Effector CD4-positive, alpha-beta T cell (primary cell): ENCODE measurements around the gene PTCH1.

Experiments
- DNase-seq: peaks from one replicate; pipeline ENCODE4 v3.0.0-alpha.2; 2020
- total RNA-seq: gene quantifications from one replicate; lab custom pipeline; 2026; lab: John Stamatoyannopoulos, UW

The PTCH1 gene
- total RNA-seq, result 38.8 reads per million, percentile 62 among the genes with 10 or more reads in this experiment

DNA sequence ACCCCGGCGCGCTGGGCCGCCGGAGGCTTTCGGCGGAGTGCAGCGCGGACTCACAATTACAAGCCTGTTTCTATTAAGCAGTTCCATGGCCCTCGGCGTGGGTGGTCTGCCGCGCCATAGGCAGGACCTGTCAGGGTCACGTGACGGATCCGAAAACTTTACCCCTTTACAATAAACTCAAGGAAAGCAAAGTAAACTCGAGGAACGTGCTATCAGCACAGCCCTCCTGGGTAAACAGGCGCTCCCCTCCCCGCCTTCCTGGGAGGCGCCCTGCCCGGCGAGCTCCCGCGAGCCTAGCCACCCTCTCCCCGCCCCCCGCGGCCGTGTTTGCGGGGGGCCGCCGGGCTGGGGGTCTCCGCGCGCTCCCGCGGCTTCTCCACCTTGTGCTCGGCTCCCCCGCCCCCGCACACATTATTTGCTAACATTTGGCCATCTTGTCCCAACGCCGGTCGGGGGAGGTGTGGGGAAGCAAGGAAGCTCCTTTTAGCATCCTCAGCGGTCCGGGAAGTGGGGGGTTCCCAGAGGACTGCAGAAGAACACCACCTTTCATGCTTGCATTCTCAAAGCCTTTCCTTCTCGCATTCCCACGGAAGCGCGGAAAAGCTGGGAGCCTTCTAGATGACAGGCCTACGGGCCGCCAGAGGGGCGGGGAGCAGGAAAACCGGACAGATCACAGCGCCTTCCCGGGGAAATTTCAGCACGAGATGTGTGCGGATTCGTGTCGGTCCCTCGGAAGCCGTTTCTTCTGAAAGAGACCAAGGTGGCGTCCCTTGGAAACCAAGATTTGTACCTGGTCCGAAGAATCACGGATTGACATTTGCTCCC, at the start of gene PTCH1:
Gene PTCH1 (minus strand): TSS at position 238 of the 825 bp plus-strand sequence.
- DNase-seq, result peak; percentile 32

DNA sequence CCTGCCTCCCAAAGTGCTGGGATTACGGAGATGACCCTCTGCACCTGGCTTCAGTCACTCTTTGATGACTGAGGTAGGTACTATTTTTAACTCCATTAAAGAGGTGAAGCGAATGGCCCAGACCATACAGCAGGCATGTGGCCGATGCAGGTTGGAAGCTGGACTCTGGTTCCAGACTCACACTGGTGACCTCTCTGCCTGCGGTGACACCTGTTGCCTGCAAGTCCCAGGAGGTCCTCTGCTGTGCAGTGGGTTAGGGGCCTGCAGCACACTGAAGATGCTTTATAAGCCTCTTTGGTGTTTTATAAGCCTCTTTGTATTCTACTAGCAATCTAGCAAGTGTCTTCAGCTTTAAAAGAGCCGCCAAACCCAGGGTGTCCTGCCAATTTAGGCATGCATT, 49.2 kb upstream of the PTCH1 start:
- no peak for DNase-seq

DNA sequence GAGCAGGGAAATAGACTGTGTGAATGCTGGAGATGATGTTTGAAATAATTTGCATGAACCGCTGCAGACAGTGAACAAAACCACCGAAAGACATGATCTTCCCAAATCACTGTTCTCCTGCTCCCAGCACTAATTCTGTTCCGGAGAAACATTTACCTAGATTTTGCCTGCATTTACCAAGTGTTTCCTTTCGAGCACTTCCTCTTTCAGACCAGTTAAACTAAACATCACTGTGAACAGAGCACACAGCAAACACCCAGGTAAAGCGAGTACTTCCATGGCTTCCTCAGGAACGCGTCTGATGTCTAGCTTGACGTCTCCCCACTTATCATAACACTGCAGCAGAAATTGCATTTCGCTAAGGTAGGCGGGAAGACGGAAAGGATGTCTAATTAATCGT, 45.1 kb upstream of the PTCH1 start:
- no peak for DNase-seq

DNA sequence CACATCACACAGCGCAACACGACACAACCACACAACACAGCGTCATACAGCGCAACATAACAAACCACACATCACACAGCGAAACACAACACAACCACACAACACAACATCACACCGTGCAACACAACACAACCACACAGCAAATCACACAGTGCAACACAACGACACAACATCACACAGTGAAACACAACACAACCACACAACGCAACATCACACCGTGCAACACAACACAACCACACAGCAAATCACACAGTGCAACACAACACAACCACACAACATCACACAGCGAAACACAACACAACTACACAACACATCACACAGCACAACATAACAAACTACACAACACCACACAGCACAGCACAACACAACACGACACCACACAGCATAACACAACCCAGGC, 40.4 kb upstream of the PTCH1 start:
- DNase-seq, result no peak

DNA sequence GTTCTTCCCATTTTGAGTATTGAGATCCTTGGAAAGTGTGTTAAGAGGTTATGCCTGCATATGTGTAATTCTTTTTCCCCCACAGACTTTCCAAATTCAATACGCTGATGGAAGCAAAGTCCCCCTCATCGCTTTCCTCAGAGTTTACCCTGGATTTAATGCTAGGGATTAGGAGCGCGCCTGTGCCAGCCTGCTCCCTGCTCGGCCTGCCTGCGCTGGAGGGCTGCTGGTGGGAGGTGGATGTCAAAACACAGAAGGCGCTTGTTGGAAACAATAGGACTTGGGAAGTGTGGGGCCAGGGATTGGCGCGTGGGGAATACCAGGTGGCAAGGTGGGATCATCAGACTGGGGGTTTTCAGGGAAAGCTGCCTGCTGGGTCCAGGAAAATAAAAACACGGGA, 39.8 kb upstream of the PTCH1 start:
- DNase-seq, result no peak

DNA sequence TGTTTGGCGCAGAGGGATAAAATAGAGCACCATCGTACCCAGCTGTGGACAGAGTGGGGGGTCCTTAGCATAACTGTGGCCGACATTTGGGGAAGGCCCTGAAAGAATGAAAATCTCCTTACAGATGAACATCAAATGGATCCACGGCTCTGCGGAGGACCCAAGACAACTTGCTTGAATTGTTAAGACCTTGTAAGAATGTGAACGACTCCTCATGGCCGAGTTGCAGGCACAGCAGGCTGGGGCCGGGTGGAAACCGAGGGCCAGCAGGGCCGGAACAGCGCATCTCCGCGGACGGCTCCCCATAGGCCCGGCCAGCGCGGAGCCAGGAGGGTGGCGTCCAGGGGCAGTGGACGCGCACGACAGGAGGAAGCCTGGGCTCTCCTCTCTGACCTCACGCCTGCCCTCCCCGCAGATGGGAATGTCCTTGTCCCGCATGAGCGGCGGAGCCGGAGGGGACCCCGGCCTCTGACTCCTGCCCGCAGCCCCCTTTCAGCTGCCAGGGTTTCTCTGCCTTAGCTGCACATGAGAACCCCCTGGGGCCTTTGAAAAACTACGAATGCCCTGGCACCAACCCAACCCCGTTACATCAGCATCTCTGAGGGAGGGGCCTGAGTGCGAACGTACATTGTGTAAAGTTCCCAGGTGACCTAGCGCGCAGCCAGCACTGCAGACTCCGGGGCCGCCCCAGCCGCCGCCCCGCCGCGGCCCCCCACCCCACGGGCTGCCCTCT, 36.2 kb upstream of the PTCH1 start:
- DNase-seq, result no peak

DNA sequence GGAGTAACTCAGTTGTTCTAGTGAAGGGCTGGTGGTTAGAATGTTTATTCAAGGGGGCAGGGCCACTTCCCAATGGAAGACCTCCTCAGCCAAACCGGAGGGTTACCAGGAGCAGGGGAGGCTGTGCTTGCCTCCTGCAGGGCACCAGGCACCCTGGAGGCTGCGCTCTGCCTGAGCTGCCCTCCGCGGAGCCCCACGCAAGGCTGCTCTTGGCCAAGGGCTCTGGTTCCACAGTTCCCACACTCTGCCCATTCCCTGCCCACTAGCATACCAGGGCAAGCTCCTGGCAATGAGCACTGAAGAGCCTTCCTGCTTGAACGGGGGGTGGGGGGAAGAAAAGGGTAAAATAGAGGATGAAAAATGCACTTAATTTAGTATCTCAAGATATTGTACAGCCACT, 35.5 kb upstream of the PTCH1 start:
- no peak for DNase-seq

DNA sequence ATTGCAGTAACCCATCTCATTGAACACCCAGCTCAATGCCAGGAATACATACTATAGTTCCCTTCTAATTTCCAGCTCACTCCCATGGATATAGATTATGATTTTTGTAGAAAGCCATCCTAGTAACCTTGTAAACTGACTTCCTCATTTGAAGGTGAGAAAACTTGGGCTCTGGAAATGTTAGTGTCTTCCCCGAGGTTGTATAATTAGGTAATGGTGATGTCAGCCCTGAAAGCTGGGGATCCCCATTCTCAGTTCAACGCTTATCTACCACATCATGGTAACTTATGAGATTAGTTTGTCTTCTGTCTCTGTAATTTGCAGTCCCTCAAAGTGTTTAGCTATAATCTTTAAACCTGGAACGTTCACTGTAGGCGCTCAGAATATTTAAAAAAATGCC, 34.6 kb upstream of the PTCH1 start:
- no peak for DNase-seq

DNA sequence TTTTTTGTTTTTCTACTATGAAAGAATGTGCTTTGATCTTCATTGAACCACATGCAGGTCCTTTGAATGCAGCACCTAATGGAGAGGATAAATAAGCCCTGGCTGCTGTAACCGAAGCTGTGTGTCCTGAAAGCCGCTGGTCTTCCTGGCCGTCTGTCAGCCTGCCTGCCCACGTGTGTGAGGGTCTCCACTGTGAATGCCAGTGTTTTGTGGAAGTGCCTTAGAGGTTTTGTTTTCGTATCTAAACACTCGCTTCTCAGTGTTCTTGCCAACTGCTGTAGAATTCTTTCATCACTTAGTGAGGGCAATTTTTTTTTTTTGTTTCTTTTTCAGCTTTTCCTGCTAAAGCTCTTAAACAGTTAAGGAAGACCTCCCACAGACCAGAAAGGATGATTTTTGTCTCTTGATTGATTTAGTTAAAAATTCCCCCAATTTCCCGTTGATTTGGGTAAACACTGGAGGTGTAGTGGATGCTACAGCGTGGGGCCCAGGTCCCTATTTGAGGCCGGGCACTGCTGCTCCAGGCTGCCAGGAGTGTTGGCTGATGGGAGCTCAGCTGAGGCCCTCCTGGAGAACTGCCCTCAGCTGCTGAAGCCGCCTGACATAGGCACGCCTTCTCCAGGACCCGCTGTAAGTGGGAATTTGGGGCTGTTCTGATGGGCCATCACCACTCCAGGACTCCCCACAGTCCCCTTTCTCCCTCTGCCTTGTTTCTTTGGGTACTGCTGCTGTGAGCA, 29.2 kb upstream of the PTCH1 start:
- DNase-seq, result no peak

DNA sequence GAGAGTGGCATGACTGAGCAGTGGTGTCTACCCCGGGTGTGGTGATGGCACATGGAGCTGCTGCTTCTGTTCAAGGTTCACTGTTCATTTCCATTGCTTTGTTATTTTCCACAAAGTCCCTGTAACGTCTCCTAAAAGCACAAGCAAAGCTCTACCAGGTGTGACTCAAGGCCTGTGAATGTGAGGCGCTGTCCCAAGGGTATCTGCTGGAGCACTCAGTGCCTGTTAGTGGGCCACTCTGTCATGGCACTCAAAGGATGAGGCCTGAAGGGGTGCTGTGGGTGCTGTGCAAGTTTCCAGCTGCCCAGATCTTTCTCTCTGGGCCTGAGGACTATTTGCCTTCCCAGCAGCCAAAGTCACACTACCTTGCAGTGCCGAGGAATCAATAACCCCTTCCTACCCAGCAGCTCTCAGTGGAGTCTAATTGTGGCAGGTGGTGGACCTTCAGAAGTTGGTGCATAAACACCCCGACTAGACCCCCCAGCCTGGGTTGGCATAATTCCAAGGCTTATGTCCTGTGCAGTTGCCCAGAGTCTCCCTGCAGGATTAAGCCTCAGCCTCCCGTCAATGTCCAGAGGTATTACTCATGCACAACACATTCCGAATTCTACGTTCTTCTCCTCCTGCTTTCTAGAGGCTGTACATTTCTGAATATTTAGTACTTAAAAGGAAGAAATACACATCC, 17.4 kb upstream of the PTCH1 start:
- no peak for DNase-seq

DNA sequence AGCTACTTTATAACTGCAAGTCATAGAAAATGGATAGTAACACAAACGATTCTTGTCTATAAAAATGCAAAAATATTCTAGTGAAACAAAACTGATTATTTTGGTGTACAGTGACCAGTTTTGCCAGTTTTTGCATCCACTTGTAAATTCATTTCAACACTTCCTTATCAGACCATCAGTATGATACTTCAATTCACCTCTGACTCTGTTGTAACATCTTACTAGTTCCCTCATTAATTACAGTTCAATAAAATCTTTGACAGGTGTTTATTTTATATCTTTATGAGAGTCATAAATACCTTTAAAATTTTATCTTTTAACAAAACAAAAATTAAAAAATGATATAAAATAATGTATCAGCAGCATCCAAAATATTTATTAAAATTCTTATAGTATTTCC, 13.1 kb upstream of the PTCH1 start:
- no peak for DNase-seq

DNA sequence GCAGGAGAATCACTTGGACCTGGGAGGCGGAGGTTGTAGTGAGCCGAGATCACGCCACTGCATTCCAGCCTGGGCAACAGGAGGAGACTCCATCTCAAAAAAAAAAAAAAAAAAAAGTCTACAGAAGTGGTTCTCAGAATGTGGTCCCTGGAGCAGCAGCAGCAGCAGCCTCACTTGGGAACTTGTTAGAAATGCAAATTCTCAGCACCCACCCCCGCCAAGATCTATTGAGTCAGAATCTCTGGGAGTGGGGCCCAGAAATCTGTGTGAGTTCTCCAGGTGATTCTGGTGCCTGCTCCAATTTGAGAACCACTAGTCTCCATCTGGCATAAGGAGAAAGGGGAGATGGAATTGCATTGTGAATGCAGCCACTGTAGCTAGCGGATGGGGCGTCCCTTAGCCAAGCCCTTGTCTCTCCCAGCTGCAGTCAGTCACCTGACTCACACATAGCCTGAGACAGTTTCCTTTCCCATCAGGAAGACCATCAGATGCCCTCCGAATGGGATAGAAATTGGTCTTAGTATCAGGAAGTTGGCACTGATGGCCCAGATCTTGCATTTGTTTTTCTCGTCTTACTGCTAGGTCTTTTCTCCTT, 12.2 kb upstream of the PTCH1 start:
- no peak for DNase-seq

DNA sequence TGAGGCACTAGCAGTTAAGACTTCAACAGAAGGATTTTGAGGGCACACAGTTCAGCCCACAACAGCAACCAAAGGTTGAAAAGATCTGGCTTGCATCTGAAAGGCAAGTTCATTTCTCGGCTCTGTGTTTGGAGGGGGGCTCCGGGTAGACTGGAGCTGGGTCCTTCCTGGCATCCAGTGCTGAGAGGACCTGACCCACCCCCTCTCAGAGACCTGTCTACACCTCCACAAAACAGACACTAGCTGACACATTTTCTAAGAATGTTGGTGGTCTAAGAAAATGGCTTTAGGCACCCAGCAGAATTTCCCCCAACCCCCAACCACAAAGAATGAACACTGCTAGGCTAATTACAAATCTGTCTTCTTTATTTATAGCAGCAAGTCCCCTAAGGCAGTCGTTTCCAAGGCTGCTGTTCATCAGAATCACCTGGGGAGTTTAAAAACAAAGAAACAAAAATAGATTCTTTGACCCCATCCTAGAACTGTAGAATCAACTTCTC, 6.2 kb upstream of the PTCH1 start:
- no peak for DNase-seq

DNA sequence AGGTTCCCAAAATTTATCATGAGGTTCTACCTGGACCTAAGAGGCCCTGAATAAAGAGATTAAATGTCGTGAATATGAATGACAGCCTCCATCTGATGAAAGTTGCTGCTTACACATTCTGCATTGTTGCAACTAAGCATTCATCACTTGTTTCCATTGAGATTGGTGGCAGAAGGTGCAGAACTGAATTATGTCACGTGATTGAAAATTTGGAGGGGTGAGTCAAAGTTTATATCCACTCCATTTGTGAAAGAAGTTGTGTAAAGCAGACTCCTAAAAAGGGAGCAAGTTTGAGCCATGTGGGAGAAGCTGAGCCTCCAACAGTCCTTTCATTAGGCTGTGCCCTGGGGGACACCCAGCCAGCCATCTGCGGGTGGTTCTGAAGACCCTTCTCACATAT, 4.9 kb upstream of the PTCH1 start:
- DNase-seq, result no peak

DNA sequence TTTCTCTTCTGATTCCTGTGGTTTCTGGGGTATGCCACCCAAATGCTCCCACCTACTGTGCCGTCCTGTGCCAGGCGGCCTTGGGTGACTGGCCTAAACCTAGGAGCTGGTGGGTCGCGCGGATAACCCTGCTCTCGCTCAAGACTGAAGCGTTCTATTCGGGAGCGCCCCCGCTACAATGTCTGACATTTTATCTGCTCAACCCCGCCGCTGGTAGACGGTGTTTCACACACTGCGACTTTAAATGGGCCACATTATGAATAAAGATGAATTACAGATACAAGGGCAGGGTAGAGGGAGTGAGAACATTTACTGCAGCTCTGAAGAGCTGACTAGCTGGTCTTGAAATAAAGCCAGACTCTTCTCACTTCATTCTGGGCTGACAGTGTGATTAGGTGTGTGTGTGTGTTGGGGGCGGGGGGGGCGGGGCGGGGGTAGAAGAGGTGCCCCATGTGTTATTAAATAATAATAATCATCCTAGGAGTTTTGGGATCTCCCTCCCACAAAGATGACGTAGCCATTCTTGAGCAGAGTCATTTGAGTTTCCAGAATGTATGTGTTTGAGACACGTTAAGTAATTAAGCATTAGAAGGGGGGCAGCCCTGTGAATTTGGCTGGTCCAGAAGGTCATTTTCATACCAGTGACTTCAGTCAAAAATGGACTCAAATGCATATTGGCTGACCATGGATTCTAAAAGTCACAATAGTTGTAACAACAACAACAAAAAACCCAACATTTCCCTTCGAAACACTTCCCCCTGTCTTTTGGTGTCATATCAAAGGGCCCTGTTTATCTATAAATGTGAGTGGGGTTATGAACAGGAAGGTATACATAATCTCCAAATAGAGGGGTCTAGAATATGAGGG, 1.0 kb upstream of the PTCH1 start:
- DNase-seq, result no peak

DNA sequence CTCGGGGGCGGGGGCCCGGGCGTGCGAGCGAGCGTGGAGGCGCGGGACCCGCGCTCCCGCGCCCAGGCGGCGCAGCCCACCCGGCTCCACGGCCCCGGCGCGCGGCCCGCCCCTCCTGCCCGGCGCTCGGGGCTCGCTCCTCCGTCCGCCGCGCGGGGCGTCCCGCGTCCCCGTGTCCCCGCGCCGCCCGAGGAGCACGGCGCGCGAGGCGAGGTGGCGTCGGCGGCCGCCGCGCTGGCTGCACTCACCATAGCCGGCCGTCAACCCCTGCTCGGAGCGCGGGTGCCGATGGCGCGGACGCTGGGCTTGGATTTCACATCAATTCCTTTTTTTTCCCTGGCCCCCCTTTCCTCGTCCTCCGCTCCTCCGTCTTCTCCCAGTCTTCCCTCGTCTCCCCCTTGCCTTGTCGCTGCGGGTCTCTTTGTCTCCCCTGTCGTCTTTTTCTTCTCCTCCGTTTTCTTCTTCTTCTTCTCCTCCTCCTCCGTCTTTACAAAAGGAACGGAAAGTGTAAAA, 494 bp downstream of the PTCH1 start:
- no peak for DNase-seq

DNA sequence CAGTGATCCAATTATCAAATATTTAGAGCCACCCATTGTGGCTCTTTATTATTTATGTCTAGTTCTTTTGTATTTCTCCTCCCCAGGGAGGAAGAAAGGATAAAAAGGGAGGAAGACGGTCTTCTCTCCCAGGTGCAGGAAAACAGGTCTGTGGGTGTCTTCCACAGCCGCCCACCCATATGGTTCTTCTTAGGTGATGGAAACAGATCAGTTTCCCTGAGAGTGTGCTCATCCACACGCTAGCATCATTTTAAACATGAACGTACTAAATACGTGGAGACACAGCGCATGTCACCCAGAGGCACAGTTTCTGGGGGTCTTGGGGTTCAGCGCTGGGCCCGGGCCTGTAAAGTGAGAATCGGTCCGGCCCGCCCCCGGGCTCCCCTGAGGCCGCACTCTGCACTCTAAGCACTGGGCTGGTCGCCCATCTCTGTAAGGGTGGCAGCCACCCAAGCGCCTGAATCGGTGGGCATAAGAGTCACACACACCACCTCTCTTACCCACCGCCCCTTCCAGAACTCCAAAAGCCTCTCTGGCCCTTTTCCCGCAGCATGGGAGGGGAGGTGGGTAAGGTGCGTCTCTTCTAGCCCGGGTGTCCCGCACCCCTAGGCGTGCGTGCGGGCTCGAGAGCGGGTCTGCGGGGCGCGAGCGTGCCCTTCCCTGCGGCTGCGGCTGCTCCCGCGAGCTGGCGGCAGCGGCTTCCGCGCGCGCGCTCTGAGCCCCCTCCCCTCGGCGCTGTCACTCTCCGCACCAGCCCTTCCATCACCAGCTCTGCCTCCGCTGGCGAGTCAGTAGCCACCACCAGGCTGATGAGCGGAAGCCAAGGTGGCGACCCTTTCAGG, 1.3 kb downstream of the PTCH1 start:
- no peak for DNase-seq

DNA sequence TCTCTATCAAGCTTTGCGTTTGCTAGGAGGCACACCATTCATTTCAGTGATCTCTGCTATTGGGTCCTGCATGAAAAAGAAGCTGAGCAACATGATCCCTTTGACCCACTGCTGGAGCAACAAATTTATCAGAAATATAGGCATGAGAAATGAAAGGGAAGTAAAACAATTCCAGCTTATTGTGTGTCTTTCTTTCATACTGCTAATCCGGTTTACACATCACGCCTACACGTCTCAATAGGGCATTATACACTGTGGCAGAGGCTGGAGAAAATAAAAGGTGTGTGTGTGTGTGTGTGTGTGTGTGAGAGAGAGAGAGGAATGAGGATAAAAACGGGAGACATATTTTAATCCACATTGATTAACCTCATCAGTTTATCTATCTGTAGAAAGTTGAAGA, 2.4 kb downstream of the PTCH1 start:
- DNase-seq, result no peak

DNA sequence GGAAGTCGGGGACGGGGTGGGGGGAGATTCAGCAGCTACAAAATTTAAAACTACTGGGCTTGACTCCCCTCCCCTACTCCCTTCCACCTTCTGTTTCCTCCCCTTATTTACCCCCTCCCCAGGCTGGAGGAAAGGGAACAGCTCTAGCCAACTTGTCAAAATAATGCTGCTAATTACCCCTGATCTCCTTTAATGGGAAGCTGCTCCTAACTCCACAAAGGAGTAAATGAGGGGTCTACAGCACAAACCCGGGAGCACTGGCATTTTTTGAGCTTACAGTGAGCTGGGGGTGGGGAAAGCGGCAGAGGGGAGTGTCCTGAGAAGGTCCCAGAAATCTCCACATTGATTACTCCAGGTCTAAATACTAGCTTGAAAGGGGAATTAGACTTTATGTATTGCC, 3.1 kb downstream of the PTCH1 start:
- no peak for DNase-seq

DNA sequence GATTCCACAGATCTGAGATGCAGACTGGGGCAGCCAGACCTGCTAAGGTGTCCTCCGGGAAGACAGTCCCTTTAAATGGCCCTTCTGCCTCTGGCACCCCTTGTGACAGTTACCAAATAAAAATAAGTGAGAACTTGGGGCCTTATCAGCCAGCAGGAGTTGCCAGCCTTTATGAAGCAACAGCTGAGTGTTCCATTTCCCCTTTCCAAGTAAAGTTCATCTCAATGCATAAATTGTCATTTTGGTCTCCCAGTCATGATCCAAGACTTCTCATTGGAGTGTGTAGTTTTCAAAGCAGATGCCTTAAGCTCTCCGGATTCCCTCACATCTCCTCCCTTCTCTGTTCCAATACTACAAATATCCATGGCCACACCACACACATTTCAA, 4.1 kb downstream of the PTCH1 start:
- no peak for DNase-seq
